Large intestine (tissue), 3 donors: ENCODE measurements around the gene ELMO1. TPM values are rescaled to one million over a fixed set of nuclear protein-coding genes. Genes with fewer than 3 reads are reported as not detected.

Experiments
- DNase-seq, 2 donors: peaks; one replicate each; pipeline versions ENCODE4 v3.0.0 to v3.0.0-alpha.2; 2013
- H3K27ac ChIP-seq: one replicate; pipeline ENCODE4 v1.5.1; 2013; ENCODE audit warnings: low read length
- H3K27me3 ChIP-seq: 2 replicates; pipeline ENCODE4 v1.6.1; 2013; ENCODE audit warnings: low read length; ENCODE audit not compliant: control insufficient read depth, insufficient read depth
- H3K36me3 ChIP-seq: 2 replicates; pipeline ENCODE4 v1.6.1; 2013; ENCODE audit warnings: low read length; ENCODE audit not compliant: control insufficient read depth, insufficient read depth
- H3K4me1 ChIP-seq: one replicate; pipeline ENCODE4 v1.6.1; 2013; ENCODE audit warnings: low read length; ENCODE audit not compliant: control insufficient read depth, insufficient read depth
- H3K4me3 ChIP-seq: one replicate; pipeline ENCODE4 v1.5.1; 2013; ENCODE audit warnings: low read length
- H3K9me3 ChIP-seq: one replicate; pipeline ENCODE4 v1.6.1; 2013; ENCODE audit warnings: mild to moderate bottlenecking, low read depth, low read length, moderate library complexity; ENCODE audit not compliant: control insufficient read depth
- WGBS: methylation state at CpG from one replicate; pipeline ENCODE4 v1.1.5; 2013; ENCODE audit warnings: low lambda C conversion rate; ENCODE audit not compliant: insufficient coverage; 5-methylcytosine and 5-hydroxymethylcytosine counted together
- polyA plus RNA-seq: library from polyadenylated mRNA; unstranded; fragments of 120-200 nt; gene quantifications from one replicate; pipeline ENCODE4 v1.2.1, GENCODE V29; 2013

Gene ELMO1
- polyA plus RNA-seq, 1 donor = 9.5 TPM

DNA sequence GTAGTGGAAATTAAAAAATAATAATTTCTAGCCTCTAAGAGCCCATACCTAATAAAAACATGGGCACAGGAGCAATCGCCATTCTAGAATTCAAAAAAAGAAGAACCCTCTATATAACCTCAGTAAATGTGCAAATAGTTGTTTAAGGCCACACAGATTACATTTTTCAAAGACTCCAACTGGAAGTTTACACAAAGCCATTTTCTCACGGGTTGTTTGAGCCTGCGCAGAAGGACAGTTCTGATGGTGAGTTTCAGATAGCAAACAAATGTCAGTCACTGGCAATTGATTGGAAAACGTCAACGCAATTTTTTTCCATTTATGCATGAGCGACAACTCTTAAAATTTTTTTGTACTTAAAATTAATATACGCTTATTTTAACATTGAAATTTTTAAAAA, 23.0 kb upstream of the ELMO1 start:
- H3K36me3 ChIP-seq = no peaks in the 10 kb centered on the region
- H3K27me3 ChIP-seq = no peaks in the 10 kb centered on the region
- WGBS = 87% methylated on average over 3 of the region's 7 CpGs
- H3K4me1 ChIP-seq = no peaks in the 10 kb centered on the region
- no peak overlapping the region for H3K4me3 ChIP-seq
- no peak overlapping the region for H3K27ac ChIP-seq
- no peak for DNase-seq
- H3K9me3 ChIP-seq = no peaks in the 10 kb centered on the region

DNA sequence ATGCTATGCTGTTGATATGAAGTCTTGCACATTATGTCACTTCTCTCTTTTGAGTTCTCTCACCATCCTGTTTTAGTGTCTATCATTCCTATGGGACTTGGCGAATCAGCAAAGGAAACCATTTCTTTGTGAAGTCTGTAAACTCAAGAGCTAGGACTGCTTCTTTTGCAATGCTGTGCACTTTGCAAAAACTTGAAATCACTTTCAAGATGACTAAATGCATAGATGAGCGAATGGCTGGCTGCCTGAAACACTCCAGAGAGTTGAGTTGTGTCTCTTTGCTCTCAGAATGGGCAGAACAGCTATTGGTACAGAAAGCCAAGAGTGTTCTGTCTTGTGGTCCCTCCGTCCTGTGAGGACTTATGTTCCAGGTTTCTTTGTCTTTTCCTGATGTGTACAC, 18.3 kb upstream of the ELMO1 start:
- no peak overlapping the region for H3K4me3 ChIP-seq
- H3K27me3 ChIP-seq = no peaks in the 10 kb centered on the region
- WGBS = 79% methylated on average over 2 of the region's 3 CpGs
- DNase-seq = no peak
- no peaks in the 10 kb centered on the region for H3K9me3 ChIP-seq
- no peak overlapping the region for H3K27ac ChIP-seq
- H3K36me3 ChIP-seq = no peaks in the 10 kb centered on the region
- no peaks in the 10 kb centered on the region for H3K4me1 ChIP-seq

DNA sequence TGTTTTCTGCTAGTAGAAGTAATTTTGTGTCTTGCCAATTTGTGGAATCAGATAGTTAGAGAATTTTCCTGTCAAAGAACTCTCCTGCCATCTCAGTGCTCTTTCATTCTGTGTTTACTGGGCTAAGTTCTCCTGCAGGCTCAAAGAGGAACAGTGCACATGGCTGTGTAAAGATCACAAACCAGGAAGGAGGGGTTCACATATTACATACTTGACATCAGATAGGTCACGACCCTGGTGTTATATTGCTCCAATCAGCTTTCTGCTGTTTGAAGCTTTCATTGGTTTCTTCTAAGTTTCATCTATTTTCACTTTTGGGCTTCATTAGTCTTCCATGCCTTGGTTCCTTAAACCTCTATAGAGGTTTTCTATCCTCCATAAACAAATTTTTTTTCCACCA, 13.5 kb upstream of the ELMO1 start:
- Histone ChIP-seq H3K4me1 (no peaks in the 10 kb centered on the region), H3K27ac (no peak overlapping the region), H3K9me3 (no peaks in the 10 kb centered on the region), H3K36me3 (no peaks in the 10 kb centered on the region), H3K27me3 (peaks cover 3% of the 10 kb centered on the region), H3K4me3 (no peak overlapping the region)
- no CpG with 5 or more reads among the region's 1 CpG for WGBS
- no peak for DNase-seq

DNA sequence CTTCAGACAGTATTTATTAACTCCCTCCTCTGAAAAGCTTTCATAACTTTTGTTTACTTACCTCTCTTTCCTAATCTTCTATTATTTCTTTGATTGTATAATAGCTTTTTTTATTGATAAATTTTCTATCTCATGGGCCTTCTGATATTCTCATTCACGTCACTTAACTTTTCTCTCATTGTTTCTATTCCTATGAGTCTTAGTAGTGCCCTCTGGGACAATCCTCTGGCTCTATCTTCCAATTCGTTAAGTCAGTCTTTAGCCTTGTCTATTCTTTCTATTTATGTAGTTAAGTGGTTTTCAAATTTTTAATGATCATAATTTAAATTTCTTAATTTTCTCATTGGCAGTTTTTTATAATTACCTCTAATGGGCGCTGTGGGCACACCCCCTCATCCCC, 6.4 kb upstream of the ELMO1 start:
- H3K4me3 ChIP-seq = no peak overlapping the region
- H3K9me3 ChIP-seq = no peaks in the 10 kb centered on the region
- no peaks in the 10 kb centered on the region for H3K4me1 ChIP-seq
- H3K27me3 ChIP-seq = peaks cover 15% of the 10 kb centered on the region
- no peak overlapping the region for H3K27ac ChIP-seq
- no peak for DNase-seq
- WGBS = 91% methylated on average over 2 of the region's 3 CpGs
- H3K36me3 ChIP-seq = no peaks in the 10 kb centered on the region

DNA sequence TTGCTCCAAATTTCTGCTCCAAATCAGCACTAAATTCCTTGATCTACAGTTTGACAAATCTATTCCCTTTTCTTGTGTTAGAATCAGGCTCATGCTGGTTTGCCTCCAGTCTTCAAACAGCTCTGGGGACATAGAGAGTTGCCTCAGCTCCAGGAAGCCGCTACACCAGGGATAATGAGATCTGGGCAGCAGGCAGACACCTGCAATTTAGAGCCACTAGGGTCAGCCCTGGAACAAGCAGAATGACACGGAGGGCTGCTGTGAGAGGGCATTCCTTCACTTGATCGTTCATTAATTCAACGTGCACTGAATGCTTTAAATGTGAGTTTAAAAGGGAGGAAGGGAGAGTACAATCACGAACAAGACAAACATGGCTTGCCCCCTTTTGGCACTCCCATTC, 3.7 kb upstream of the ELMO1 start:
- 80% methylated on average over 1 of the region's 5 CpGs for WGBS
- no peaks in the 10 kb centered on the region for H3K36me3 ChIP-seq
- no peak overlapping the region for H3K27ac ChIP-seq
- no peak for DNase-seq
- H3K27me3 ChIP-seq = peaks cover 37% of the 10 kb centered on the region
- H3K4me1 ChIP-seq = peaks cover 2% of the 10 kb centered on the region
- H3K4me3 ChIP-seq = no peak overlapping the region
- H3K9me3 ChIP-seq = peaks cover 8% of the 10 kb centered on the region

DNA sequence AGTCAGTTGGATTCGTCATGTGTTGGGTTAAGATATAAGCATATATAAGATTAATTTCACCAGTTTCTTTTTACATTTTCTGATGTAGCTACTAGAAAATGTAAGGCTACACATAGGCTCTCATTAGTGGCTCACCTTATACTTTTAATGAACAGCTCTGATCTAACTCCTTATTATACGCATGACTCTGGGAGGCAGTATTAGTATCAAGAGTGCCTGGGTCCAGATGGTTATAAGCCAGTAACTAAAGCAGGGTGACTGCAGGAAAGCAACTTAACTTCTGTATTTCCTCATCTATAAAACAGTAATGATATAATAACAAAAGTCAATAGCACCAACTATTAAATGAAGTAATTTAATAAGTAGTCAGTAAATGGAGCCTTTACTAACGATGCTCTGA, 1.4 kb upstream of the ELMO1 start:
- H3K27ac ChIP-seq = no peak overlapping the region
- no peak for DNase-seq
- peaks cover 50% of the 10 kb centered on the region for H3K27me3 ChIP-seq
- H3K36me3 ChIP-seq = no peaks in the 10 kb centered on the region
- H3K4me3 ChIP-seq = no peak overlapping the region
- peaks cover 4% of the 10 kb centered on the region for H3K4me1 ChIP-seq
- H3K9me3 ChIP-seq = peaks cover 8% of the 10 kb centered on the region
- no CpG with 5 or more reads among the region's 3 CpGs for WGBS

DNA sequence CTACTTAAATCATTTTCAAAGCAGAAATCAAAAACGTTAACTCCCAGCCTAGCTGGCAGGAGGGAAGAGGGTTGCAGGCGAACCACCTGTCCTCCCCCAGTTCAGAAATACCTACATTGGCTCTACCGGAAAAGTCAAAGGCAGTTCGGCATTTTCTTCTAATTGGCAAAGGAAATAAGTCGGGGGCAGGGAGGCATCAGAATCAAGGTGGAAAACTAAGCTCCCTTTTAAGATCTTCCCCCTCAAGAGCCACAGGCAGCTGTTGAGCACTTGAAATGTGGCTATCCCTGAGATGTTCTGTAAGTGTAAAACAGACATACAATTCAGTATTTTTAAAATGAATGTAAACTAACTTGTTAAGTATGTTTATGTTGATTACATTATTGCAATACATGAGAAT, 957 bp upstream of the ELMO1 start:
- peaks cover 8% of the 10 kb centered on the region for H3K9me3 ChIP-seq
- WGBS = no CpG with 5 or more reads among the region's 5 CpGs
- peaks cover 50% of the 10 kb centered on the region for H3K27me3 ChIP-seq
- H3K4me1 ChIP-seq = peaks cover 4% of the 10 kb centered on the region
- no peak overlapping the region for H3K4me3 ChIP-seq
- no peaks in the 10 kb centered on the region for H3K36me3 ChIP-seq
- DNase-seq = no peak
- no peak overlapping the region for H3K27ac ChIP-seq

DNA sequence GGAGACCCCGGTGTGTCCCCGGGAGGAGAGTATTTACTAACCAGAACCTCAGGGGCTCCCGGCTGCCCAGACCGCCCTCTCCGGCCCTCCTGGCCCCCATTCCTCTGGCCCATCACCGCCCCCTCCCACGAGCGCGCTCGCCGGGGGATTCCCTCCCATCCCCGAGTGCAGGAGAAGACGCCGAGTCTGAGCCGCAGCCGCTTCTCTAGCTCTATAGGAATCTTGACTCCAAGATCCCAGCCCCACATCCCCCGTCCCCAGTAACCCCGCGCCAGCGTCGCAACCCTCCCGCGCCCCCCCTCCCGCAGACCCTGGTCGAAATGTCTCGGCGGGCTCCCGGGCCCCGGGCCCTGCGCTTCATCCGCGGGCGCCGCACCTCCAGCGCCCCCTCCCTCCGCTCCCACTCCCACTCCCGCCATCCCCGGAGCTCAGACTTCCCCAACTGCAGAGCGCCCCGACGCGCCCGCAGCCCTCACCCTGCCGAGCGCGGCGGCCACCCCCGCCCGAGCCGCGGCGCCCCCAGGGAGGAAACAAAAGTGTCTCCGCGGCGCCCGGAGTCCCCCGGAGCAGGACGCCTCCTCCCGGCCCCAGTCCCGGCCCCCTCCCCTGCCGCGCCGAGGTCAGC, 541 bp downstream of the ELMO1 start:
- Histone ChIP-seq H3K4me3 (peak overlapping the region; percentile 60), H3K4me1 (peaks cover 4% of the 10 kb centered on the region), H3K27ac (peak overlapping the region; percentile 32), H3K9me3 (peaks cover 8% of the 10 kb centered on the region), H3K36me3 (no peaks in the 10 kb centered on the region), H3K27me3 (peaks cover 50% of the 10 kb centered on the region)
- WGBS = no CpG with 5 or more reads among the region's 63 CpGs
- no peak for DNase-seq

DNA sequence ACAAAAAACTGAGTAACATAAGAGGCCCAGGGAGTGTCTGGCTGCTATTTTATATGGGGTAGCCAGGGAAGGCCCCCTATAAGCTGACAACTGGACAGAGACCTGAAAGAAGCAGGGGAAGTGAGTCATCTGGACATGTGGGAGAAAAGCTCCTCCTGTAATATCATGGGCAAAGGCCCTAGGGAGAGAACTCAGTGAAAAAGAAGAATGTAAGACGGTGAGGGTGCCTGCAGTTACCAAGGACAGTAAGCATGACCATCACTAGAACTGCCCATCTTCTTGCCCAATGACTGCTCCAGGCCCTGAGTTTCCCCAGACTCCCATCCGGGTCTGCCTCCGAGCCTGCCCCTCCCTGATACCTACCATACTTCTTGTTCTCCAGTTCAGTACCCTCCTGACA, 2.3 kb downstream of the ELMO1 start:
- WGBS = no CpG with 5 or more reads among the region's 3 CpGs
- H3K4me3 ChIP-seq = no peak overlapping the region
- DNase-seq = no peak
- H3K9me3 ChIP-seq = peaks cover 8% of the 10 kb centered on the region
- no peaks in the 10 kb centered on the region for H3K36me3 ChIP-seq
- no peak overlapping the region for H3K27ac ChIP-seq
- H3K4me1 ChIP-seq = peaks cover 4% of the 10 kb centered on the region
- peaks cover 42% of the 10 kb centered on the region for H3K27me3 ChIP-seq

DNA sequence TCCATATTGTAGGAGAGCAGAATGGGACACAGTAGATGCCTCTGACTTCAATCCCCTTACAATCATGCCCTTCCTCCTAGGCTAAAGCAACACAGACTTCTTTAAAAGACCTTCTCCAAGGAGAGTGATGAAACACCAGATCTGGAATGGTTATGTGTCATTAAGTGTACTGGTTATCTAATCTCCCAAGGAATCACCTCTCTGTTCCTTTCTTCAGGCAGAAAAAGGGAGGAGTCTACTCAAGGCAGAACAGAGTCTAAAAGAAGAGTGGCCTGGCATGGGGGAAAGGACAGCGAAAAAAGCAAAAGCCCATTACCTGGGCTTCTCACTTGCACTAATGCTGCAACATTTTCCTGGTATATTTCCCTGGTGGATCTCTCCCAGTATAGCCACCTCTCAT, 2.9 kb downstream of the ELMO1 start:
- Histone ChIP-seq H3K4me3 (no peak overlapping the region), H3K9me3 (peaks cover 8% of the 10 kb centered on the region), H3K36me3 (no peaks in the 10 kb centered on the region), H3K27me3 (peaks cover 42% of the 10 kb centered on the region), H3K27ac (no peak overlapping the region), H3K4me1 (peaks cover 4% of the 10 kb centered on the region)
- no CpG with 5 or more reads among the region's 1 CpG for WGBS
- no peak for DNase-seq

DNA sequence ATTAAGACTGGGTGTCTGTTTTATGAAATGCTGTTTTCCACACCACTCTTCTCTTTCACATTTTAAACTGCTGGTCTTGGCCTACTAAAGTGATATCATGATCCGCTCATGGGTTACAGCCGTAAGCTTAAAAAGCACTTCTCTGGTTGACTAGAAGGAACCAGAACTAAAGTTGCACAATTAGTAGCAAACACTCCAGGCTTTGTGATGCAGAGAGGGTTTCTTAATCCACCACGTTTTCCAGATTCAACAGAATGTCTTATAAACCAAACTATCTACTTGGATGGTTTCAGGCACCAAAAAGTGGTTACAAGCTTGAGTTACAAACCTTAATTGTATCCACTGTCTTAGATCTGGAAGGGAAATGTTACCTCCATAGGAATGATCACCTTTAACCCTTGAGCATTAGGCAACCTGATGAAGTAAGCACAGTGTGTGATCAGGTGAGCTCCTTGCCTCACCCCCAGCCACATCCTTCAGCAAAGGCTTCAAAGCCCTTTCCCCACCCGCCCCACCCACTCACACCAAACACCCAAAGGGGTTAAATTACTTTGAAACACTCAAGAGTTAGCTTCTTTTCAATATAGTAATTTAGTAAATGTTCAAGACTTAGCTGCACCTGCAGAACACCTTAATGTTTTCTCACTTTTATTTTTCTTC, 3.5 kb downstream of the ELMO1 start:
- DNase-seq = no peak
- WGBS = no CpG with 5 or more reads among the region's 4 CpGs
- Histone ChIP-seq H3K4me1 (peaks cover 4% of the 10 kb centered on the region), H3K27ac (no peak overlapping the region), H3K36me3 (no peaks in the 10 kb centered on the region), H3K27me3 (peaks cover 38% of the 10 kb centered on the region), H3K4me3 (no peak overlapping the region), H3K9me3 (peaks cover 8% of the 10 kb centered on the region)
